Activated CD8-positive, alpha-beta memory T cell treated with anti-CD3 and anti-CD28 coated beads, Interleukin-2, amount 50 U/mL, for 48 hours (primary cell): ENCODE data around the gene CCDC167.

ENCODE experiments used
- DNase-seq: peaks from one replicate; pipeline ENCODE4 v3.0.0-alpha.2; 2020

CCDC167 gene

DNA sequence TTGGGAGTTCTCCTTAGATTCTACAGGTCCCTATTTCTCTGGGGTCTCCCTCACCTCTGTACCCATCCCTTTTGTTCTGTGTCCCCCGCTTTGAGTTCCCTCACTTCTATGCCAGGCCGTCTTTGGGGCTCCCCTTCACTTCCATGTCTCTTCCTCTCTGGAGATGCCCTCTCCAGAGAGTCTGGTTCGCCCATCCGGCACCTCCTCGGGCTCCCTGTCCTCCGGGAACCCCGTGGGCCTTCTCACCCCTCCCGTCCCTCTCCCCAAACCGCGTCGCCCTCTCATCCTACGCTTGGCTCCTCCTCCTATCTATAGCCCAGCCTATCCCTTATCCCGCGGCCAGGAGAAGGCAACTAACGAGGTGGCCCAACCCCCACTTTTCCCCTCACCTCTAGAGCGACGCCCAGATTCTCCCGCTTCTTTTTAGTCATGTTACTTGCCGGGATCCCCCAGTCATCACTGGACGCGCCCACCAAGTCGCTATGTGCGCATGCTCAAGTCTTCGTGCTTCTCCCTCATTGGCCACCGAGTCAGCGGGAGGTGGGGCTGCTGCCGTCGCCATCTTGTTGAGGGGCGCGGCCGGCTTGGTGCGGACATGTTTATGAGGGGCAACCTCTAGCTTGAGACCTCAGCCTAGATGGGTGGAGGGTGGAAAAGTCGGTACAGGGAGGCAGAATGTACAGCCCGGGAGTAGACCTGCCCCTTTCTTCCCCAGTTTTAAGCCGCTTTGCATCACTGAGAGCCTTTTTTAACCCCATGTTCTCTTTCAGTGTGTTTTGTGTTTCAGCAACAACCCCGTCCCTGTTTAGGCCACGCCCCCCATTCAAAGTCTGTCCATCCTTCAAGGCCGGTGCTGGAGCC, at the start of gene CCDC167:
Gene CCDC167, minus strand, starts transcription at position 461 of the 861 bp plus-strand sequence. Its CDS starts 30 bp downstream, at position 431.
- peak; percentile 97 for DNase-seq

DNA sequence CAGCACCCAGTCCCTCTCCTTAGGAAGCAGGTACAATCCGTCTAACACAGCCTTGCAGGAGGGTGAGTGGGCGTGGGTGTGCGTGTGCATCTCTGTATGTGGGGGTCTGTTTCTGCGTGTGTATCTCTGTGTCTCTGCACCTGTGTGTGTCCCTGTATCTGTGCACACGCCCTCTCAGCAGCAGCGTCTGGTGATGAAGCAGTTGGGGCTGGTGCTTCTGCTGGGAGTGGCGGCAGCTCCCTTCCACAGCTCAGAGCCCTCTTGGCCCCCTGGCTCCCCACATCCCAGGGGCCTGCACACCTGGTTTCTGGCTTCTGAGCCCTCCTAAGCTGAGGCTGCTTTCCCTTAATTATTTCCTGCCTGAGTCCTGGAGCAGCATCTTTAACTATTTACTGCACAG, 49.5 kb upstream of the CCDC167 start:
- DNase-seq = no peak

DNA sequence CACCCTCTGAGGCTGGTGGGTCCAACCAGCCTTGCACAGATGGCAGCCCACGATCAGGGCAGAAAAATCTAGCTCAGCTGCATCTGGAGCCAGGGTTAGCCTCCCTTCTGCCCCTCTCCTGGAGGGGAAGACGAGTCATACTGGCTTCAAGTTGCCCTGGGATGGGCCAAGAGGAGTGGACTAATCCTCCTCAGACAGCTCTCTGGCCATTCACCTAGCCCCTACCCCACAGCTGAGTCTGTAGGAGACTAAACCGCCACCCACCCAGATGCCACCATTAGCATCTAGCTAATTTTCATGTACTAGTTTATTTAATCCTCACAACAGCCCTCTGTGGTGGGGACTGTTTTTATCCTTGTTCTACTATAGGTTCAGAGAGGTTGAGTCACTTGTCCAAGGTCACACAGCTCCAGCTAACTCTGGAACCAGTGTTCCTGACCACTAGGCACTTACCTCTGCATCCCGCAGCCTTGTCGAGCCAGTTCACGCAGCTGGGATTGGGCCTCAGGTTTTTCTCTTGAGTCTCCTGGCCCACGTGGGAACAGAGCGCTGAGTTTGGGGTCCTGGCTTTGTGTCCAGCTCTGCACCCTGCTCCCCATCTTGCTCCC, 48.5 kb upstream of the CCDC167 start:
- DNase-seq = no peak

DNA sequence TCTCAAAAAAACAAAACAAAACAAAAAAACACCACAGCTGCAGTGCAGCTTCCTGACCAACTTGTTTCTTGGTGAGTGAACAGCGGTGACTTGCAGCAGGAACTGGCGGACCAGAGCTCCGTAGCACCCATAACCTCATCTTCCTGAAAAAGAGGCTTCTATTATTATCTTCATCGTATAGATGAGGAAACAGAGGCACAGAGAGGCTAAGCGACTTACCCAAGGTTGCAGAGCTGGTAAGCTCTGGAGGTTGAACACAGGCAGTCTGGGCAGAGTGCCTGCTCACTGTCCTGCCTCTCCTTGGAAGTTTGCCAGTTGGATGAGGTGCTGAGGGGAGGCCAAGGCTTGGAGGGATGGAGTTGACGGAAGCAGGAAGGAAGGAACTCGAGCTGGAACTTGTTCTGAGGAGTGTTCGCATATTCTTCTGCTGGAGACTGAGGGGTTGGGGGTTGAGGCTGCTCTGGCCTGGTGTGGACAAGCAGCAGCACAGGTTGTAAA, 47.9 kb upstream of the CCDC167 start:
- DNase-seq = no peak

DNA sequence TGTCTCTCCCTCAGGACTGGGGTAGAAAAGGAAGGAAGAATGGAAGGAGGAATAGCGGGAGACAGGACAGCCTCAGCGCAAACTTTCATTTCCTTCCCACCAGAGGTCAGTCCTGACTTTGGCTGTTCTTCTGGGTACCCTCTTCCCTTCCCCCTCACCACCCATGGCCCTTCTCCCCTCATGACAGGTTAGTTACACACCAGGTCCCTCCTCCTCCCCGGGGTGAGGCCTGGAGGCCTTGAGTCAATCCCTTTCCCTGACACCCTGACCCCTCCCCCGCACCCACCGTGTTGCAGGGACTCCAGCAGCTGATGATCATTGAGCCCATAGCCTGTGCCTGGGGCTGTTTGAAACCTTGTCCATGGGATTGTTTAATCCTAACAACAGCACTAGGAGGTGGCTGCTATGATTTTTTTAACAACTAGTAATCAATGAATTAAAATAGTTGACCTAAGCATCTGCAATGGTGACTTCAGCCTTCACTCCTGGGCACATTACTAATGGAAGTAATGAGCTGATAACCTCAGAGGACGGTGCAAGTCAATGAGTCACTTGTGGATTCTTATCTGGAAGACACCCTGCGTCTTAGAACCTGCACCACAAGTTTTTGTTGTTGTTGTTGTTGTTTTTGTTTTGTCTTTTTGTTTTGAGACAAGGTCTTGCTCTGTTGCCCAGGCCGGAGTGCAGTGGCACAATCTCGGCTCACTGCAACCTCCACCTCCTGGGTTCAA, 46.6 kb upstream of the CCDC167 start:
- DNase-seq = no peak

DNA sequence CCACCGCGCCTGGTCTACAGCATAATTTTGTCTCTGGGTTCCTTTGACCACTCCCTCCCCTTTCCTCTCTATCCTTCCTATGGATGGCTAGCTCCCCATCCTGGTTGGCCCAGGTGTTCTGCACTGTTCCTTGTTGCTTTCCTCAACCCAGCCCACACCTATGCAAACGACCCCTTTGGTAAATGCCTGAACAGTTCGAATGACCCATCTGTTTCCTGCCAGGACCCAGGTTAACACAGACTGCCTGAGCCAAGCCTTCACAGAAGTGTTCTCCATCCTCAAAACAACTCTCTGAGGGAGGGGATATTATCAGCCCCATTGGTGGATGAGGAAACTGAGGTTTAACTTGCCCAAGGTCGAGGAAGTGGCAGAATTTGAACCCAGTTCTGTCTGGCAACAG, 44.8 kb upstream of the CCDC167 start:
- DNase-seq = no peak

DNA sequence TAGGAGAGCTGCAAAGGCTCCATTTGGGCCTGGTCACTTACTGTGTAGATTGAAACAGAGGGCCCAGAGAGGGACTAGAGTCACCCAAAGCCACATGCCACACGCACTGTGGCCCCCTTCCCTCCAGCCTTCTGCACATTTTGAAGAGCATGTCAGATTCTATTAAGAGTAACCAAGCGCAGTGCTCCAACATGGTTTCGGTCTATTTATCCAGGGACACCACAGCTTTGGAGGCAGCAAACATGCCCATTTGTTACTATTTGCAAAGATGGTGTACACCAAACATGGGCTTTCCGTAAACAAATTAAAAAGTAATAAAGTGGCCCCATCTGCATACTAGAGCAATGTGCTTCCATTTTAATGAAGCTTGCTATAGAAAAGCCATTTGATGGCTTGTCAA, 43.7 kb upstream of the CCDC167 start:
- DNase-seq = no peak

DNA sequence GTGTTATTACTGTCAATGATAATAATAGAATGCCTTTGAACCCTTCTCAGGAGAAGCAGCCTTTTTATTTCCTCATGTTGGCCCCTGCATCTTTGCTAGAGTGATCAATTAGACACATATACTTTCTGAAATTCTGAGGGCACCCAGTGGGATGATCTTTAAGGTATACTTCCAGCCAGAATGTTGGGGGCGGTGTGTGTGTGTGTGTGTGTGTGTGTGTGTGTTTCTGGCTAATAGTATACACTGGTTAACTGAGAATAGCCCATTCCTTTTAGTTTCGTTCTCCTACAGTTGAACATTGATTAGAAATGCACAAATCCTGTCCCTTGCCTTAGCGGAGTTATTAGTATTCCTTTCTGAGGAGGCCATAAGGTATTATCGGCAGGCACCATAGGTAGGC, 41.7 kb upstream of the CCDC167 start:
- DNase-seq = no peak

DNA sequence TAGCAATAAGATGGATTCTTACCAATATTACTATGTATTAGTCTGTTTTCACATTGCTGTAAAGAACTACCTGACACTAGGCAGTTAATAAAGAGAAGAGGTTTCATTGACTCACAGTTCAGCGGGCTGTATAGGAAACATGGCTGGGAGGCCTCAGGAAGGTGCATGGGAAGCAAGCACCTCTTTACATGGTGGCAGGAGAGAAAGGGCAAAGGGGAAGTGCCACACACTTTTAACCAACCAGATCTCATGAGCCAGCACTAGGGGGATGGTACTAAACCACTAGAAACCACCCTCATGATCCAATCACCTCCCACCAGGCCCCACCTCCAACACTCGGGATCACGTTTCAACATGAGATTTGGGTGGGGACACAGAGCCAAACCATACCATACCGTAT, 40.7 kb upstream of the CCDC167 start:
- no peak for DNase-seq

DNA sequence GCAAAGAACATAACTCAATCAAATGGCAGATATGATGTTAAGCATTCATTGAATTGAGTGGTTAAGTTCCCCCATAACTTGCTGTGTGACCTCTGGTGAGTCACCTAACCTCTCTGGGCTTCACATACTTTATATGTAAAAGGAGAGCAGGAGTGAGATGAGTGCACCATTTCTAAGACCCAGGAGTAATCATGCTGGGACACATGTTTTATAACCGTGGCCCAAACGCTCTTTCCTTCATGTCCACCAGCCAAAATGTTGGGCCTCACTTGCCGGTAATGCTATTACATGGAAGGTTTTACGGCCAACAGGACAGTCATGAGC, 40.3 kb upstream of the CCDC167 start:
- no peak for DNase-seq

DNA sequence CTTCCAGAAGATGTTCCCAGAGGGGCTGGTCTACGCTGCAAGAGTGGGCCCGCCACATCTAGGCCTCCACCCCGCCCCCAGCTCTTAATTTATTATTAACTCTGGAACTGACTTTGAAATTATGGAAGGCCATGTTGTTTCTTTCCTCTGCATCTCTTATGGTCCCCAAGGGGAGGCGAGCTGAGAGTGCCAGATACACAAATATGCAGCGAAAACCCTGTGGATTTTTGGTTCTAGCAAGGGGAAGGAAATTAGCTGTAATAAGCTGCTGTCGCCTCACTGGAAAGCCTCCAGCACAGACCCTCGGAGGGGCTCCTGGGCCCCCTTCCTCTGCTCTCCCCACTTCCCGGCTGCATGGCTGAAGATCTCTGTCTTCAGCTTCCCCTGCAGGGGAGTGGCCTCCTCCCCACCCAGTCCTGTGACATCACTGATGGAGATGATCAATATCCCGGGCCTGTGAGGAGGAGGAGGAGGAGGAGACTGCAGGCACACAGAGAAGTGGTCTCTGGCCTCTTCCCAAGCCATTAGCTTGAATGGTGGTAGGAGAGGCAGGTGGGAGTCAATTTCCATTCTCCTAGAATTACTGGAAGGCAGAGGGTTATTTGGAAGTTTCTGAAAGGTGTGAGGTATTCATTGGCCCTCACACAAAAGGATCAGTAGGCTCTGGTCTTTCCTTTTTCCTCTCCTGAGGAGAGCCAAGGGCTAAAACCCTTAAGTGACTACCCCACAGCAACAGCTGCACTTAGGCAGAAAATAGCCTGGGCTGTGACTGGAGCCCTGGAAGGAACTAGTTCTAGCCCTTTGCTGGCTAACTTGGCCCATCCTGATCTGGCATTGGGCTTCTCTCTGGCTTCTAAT, 39.7 kb upstream of the CCDC167 start:
- DNase-seq = no peak

DNA sequence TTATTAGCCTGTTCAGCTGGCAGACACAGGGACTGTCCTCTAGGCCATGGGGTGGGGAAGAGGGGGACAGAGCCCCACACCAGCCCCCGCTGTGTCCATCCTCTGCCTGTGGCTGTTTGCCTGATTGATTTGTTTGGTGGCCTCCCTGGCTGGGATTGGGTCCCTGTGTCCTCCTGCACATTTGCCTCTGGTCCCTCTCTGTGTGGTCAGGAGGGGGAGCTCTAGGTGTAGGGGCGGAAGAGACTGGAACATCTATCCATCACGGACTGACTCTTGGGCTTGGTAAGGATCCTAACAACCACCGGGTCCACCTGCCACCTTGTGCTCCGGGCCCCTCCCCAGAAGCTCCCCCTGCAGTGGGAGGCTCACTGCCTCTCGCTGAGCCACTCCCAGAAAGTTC, 38.4 kb upstream of the CCDC167 start:
- no peak for DNase-seq

DNA sequence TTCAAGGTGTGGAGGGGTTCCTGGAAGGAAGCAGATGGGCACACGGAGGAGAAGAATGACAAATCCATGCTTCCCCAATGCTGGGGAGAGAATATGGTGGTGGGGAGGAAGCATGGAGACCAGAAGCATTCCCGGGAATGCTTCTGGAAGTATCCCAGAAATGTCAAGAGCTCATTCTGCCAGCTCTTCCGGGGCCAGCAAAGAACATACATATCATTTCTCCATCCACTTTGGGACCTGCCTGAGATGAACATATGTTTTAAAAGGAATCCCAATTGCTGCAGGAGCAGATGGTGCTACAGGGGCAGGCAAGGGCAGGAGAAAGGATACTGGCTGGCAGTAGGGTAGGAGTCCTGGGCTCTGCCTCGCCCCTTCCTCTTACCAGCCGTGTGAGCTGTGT, 37.9 kb upstream of the CCDC167 start:
- no peak for DNase-seq

DNA sequence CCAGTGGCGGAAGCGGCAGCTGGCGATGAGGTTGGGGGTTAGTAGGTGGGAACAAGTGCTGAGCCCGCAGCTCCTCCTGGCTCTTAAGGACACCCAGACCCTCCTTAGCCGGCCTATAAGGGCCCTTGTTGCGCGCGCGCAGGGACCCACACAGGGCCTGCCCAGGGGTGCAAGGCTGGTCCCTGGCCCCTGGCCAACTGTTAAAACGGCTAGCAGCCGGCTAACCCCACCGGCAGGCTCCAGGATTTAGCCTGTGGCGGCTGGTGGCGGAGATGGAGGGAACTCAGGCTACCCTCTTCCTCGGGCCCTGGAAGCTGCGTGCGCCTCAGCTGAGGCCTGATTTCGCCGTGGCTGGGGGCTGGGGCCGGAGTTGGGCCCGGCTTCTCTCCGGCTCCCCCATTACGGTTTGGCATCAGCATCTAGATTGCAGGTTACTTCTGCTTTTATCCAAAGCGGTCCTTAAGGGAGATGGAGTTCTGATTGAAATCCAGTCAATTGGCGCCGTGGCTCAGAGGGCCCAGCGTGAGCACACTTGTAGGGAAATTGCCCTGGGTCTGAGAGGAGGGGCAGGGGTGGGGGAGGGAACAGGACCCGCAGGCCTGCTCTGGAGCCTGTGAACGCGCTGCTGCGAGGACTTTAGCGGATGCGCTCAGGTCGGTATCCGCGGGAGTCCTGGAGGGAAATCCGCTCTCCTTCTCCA, 36.9 kb upstream of the CCDC167 start:
- DNase-seq = no peak

DNA sequence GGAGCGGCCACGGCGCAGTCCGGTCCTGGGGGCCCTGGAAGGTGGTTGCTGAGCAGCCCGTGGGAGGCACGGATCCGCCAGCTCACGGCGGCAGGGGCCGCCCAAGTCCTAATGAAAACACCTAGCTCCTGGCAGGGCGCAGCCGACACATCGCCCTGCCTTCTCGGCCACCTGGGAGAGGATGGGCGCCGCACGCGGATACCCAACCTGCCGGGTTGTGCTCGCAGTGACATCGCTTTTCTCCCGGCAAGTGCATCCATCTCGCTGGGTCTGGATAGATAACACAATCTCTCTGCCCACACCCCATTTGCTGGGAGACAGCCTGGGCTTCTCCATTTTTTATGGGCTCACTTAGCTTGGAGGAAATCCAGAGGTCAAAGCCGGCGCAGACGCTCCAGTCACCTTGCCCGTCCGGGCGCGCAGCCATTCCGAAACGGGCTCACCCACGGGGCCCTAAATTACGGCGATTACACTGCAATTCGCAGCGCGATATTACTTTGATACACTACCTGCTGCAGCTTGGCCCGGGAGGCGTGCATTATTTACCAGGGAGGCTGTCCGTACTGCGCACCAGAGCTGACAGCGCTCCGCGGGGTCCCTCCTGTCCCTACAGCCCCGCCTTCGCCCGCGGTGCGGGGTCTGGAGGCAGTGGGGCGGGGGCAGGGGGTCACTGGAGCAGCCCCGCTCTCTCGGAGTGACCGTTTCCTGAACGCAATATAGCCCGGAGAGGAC, 36.2 kb upstream of the CCDC167 start:
- DNase-seq = no peak

DNA sequence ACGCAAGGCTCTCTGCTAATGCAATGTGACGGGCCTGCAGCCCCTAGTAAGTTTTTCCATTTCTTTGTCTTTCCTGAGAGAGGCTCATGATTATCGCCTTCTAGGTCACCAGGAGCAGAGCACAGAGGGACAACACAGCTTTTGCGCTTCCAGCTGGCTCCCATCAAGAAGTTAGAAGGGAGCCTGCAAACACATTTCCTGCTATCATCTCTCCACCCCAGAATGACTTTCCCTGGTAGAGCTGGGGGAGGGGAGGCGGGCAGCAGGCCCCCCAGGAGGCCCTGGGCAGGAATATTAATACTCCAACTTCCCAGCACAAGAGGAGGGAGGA, 35.7 kb upstream of the CCDC167 start:
- DNase-seq = no peak

DNA sequence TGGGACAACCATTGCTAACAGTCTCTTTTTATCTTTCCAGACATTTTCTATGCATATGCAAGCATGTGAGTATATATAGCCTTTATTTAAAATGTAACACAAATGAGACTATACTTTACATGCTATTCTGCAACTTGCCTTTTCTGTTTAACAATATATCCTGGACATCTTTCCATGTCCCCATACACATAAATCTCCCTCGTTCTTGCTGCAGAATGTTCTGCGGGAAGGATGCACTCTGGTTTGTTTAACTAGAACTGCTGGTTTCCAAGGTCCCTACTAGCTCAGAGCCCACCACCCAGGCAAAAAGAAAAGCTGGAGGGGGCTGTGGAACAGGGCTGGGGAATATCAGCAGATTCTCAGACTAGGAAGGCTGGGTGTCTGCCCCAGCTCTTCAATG, 35.2 kb upstream of the CCDC167 start:
- DNase-seq = no peak

DNA sequence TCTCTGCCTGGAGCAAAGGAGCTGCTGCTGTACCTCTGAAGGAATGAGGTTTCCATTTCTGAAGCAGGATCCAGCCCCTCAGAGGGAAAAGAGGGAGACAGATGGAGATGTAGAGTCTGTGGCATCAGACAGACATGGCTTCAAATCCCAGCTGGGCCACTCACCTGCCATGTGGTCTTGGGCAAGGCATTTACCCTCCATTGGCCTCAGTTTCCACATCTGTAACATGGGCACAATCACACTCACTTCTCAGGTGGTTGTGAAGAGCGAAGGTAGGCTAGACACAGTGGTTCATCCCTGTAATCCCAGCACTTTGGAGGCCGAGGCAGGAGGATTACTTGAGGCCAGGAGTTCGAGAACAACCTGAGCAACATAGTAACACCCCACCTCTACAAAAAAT, 32.4 kb upstream of the CCDC167 start:
- DNase-seq = no peak

DNA sequence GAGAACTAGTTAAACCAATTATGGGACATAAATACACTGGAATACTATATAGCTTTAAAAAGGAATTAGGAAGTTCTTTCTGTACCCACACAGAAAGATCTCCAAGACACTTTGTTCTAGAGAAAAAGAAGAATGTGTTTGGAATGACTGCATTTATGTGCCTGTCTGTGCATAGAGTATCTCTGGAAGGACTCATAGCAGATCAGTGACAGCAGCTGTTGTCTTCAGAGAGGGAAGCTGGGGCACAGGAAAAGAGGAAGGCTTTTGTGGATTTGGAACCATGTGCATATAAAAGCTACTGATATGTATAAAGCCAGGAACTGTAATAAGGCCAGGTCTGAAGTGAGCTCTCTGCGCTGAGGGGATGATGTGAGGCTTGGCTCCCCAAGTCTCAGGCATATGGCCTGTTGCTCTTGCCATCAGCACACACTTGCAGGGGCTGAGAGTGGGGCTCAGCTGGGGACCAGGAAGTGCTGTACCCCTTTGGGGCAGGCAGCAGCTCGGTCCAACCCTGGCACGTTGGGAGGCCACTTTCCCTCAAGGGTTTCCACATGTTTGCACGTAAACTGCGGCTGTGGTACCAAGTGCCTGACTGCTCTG, 31.8 kb upstream of the CCDC167 start:
- no peak for DNase-seq

DNA sequence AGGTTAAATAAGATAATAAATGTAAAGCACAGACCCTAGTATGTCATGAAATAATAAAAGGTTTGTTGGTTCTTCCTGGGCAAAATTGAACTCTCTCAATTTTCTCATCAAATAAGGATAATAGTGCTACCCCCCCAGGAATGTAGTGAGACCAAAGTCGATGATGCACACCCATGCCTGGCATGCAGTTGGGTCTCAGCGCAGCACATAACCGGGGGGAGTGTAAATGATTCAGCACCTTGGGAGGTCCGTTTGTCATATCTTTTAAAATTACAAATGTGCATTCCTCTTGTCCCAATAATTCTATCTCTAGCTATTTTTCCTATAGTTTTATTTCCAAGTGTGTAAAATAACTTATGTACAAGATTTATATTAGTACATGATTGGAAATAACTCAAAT, 31.3 kb upstream of the CCDC167 start:
- DNase-seq = no peak

DNA sequence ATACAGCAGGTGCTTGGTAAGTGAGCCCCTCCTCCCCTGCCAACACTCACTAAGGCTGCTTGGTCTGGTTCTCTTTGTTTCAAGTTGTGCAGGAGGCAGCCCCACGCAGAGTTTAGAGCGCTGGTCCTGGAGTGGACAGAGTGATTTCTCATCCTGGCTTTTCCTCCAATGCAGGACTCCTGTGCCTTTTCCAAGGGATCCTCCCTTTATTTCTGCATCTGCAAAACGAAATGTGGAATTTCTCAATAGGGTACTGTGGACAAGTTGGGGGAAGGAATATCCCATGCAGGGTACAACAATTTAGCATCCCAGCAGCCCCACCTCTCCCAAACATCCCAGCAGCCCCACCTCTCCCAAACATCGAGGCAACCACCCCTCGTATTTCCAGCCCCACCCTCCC, 30.6 kb upstream of the CCDC167 start:
- no peak for DNase-seq
